Stimulated activated CD4-positive, alpha-beta T cell treated with anti-CD3 and anti-CD28 coated beads, Interleukin-1b, Interleukin-23, amount 100 ng/mL, for 4 hours (primary cell): ENCODE measurements around the gene TTYH1.

Experiments used
- DNase-seq, 2 donors: peaks; one replicate each; pipeline ENCODE4 v3.0.0-alpha.2; 2020; ENCODE audit warnings: low read depth in 2 of 2

The TTYH1 gene

DNA sequence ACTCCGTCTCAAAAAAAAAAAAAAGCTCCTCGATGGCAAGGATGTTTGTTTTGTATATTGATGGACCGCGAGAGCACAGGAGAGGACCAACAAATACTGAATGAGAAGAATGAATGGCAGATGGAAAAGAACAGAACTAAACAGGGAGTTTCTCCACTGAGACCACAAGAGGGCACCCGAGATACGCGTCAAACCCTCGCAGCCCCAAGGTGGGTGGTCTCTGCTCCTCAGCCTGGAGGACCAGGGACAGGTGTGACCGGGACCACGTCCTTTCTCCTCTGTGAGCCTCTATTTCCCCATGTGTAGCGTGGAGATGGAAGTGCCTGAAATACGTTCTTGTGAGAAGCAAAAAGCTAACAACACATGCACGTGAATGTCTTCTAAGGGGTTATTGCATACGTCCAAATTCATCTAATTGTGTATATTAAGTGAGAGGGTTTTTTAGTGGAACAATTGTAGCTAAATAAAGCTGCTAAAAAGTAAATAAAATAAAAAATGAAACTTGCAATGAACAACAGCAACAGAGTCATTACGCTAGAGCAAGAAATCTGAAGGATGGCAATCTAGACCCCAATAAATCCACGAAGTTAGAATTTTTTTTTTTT, 66.2 kb downstream of the TTYH1 start:
- DNase-seq, result no peak

DNA sequence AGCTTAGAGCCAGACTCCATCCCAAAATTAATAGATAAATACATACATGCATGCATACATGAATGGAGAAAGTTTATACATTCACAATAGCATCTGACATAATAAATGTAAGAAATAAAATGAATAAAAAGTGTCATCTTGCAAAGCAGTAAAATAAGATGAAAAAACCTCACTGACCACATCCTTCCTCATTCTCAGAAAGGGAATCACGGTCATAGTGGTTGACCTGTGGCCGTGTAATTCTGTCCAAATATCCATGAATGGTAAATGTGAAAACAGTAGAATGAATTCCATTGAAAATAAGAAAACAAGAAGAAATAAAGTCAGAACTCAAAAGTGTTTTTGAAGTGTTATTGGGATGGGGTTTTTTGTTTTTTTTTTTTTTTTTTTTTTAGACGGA, 67.6 kb downstream of the TTYH1 start:
- no peak for DNase-seq

DNA sequence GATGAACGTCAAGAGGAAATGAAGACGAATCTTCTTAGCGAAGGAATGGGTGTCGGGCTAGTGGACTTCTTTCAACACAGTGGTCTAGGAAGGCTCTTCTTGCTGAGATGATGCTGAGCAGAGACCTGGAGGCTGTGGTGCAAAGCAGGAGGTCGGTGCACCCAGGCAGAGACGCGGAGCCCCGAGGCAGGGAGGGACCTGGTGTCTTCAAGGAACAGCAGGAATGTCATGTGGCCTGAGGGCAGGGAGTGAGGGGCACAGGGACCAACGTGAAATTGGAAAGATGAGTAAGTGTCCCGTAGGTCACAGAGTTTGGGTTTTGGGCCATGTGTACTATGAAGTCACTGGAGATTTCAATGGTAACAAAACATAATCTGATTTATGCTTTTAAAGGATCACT, 69.2 kb downstream of the TTYH1 start:
- no peak for DNase-seq

DNA sequence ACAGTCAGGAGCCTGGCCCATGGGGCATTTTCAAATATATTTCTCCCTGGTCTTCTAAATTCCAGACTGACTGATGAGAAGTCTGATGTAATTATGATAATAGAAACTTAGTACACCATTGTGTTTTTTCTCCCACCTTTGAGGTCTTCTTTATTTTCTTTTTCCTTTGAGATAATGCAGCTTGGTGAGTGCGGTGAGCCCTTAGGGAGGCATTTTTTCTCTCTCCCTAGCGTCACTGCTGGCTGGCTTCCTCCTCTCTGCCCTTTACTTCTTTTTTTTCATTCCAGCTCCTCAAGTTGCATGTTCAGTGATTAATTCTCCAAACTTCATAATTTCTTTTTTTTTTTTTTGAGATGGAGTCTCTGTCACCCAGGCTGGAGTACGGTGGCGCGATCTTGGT, 70.6 kb downstream of the TTYH1 start:
- DNase-seq, result no peak
